NCI-H1694 (cell line): ENCODE results near the gene PPFIBP1.
"Not testable (repeated sequence)": the region's sequence is repeated elsewhere in the genome, so short reads cannot be mapped to it uniquely, and the experiment has no call there.

Experiments
- DNase-seq: peaks from one replicate; lab custom pipeline; 2025; lab: John Stamatoyannopoulos, UW

The PPFIBP1 gene

DNA sequence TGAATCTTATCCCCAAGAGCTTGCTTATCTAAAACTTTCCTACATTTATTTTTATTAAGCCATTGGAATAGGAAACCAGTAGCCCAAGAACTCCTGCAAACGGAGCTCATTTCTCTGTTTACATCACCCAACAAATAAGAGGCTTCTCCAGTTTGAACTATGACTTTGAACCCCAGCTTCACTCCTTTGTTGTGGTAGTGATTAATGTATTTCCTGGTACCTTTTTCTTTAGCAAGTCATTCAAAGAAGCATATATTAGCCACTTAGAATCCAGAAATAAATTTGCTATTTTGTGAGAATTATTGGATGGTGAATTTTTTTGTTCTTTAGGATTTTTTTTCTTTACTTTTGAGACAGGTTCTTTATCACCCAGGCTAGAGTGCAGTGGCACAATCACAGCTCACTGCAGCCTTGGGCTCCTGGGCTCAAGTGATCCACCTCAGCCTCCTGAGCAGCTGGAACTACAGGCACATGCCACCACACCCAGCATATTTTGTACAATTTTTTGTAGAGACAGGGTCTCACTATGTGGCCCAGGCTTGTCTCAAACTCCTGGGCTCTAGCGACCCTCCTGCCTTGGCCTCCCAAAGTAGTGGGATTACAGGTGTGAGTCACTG lies 104.0 kb downstream of the PPFIBP1 start:
- not testable (repeated sequence) for DNase-seq

DNA sequence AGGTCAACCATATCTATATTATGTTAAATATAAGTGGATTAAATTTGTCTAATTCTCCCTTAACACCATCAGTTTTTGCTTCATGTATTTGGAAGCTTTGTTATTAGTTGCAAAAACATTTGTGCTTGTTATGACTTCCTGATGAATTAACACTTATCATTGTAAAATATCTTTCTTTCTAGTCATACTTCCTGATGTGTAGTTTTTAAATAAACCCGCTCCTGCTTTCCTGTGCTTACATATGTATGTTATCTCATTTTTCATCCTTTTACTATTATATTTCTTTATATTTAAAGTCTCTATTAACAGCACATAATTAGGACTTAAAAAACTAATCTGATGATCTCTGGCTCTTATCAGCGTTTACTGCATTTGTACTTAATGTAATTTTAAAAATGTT lies 106.2 kb downstream of the PPFIBP1 start:
- DNase-seq: not testable (repeated sequence)

- no peak for DNase-seq
Observed at GRCh38 chr12:27631365-27631764, 107.4 kb downstream of the PPFIBP1 start.

DNA sequence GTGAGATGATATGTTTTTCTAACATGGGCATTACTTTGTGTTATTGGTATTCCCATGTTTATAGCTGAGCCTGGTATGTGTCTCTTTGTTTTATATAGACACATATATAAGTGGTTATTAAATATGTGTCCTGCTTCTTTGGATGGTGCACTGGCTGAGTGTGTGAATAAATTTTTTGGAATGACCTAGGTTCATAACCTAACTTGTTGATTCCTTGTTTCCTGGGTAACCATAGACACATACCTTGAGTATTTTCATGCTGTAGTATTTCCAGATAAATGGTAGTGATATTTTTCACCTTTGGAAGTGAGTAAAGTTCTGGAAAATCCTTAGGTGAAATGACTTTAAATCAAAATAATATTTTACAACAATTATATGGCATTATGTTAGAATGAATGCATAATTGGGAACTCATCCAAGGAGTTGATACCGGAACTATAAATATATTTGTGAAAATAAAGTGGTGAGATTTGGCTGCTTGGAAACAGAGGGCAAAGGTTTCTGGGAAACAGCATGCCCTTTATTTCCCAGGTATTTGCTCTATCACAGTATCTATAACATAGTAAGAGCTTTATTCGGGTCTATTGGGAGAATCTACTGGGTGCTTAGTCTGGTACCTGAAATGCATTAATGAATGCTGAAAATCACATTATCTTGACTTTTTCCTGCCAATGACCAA lies 107.9 kb downstream of the PPFIBP1 start:
- no peak for DNase-seq

DNA sequence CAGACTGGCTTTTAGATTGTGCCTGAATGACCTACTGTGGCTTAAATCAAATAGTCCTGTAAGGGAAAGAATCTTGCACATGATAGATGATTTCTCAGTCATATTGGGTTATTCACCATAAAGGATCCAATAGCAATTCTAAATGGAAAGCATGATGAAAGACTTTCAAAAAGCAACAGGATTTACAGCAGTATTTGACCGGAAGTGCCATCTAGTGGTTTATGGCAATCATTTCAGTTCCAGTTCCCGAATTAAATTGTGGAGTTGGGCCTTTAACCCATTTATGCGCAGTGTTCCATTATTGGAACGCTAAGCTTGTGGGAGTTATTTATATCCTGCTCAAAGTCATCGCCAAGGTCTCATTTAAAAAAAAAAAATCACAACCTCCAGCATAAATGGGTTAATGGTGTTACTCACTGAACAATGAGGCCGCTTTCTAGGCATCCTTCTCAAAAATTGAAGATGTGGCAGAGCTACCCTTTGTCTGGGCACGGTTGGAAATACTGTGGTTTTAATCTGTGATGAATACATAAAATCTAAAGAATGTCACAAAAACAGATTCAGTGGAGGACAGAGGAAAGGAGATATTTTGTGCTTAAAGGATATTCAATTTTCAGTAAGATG lies 111.5 kb downstream of the PPFIBP1 start:
- DNase-seq: no peak

DNA sequence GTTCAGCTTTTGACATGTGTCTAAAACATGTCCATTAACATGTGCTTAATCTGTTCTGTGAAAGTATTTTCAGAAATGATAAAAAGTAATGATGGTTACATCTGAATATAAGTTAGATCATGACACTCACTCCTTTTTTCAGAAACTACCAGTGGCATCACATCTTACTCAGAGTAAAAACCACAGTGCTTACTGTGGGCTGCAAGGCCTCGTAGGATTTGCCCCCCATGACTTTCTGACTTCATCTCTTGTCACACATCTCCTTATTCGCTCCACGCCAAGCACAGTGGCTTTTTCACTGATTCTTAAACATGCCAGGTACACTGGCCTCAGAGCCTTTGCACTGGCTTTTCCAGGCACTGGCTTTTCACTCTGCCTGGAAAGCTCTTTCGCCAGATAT lies 112.6 kb downstream of the PPFIBP1 start:
- not testable (repeated sequence) for DNase-seq

GRCh38 chr12:27637524-27637923 lies 113.5 kb downstream of the PPFIBP1 start:
- DNase-seq: no peak

- DNase-seq: no peak
Observed at GRCh38 chr12:27639265-27639664, 115.3 kb downstream of the PPFIBP1 start.

DNA sequence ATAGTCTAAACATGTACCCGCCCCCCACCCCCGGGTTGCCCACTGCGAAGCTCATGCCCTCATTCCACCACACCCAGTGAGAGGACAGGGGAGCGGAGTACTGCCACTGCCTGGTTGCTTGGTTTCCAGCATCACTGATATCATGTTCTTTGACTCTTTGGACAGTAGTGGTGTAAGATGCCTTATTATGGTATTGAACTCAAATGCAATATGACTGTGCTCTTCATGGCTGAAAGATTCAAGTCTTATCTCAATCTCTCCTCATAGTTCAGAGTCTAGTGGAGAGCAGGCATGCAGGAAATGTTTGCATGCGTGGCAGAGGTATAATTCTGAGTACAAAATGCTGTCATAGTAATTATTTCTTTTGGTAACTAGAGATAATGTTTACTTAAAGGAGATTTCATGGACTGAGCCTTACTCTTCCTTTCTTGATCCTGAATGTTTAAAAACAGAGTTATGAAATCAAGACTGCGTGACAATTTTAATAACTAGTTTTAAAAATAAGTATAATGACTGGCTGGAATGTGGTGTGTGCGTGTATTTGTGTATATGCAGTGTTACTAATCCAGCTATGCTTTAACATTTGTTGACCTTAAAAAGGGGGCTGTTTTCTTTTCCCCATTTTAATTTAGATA lies 116.7 kb downstream of the PPFIBP1 start:
- DNase-seq: not testable (repeated sequence)

DNA sequence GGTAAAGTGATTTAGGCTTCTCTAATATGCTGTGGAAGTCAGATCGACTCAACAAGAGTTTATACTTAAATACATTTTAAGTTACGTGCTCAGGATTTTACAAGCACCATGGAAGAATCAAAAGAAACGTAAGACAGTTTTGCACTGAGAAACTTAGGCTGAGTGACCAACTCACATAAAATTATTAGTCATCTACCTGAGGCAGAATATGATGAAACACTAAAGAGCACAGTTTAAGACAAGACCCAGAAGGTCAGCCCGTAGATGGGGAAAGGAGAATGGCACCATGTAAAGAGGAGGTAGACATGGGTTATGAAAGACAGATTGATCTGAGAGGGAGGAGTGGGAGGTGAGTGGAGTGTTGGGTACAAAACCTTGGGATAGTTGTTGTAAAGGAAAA lies 118.4 kb downstream of the PPFIBP1 start:
- DNase-seq: not testable (repeated sequence)

- not testable (repeated sequence) for DNase-seq
Observed at GRCh38 chr12:27642892-27643291, 118.9 kb downstream of the PPFIBP1 start.

GRCh38 chr12:27644158-27644845 lies 120.3 kb downstream of the PPFIBP1 start:
- no peak for DNase-seq

GRCh38 chr12:27645671-27646070 lies 121.7 kb downstream of the PPFIBP1 start:
- DNase-seq: no peak

GRCh38 chr12:27646149-27646548 lies 122.1 kb downstream of the PPFIBP1 start:
- DNase-seq: no peak

DNA sequence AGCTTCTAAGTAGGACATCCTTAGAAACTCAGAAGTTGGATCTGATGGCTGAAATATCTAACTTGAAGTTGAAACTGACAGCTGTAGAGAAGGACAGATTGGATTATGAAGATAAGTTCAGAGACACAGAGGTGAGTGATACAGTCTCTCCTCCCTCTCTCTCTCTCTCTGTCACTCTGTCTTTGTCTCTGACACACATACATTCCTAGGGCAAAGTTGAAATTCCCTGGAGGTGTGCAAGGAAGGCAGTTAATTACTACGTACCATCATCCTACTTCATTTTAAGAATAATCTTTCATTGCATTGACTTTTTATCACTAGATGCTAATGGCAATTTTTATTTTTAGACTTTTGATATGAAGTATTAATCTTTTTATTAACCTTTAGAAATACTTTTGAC lies 126.0 kb downstream of the PPFIBP1 start:
- no peak for DNase-seq

DNA sequence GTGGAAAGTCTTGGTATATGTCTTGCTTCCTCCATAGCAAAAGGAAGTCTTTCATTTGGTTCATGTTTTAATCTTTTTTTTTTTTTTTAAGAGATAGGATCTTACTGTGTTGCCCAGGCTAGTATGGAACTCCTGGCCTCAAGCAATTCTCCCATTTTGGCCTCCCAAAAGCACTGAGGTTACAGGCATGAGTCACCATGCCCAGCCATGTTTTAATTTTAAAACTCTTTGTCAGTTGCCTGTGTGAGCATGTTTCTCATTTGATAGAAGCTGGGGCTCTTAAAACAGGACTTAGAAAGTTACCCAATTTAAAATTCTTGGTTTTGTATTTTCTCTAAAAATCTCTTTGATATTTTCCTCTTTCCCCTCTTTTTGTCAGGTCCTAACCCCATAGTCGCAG lies 127.2 kb downstream of the PPFIBP1 start:
- no peak for DNase-seq

- peak; percentile 88 for DNase-seq
Observed at GRCh38 chr12:27652174-27652763, 128.3 kb downstream of the PPFIBP1 start.

GRCh38 chr12:27653661-27654060 lies 129.7 kb downstream of the PPFIBP1 start:
- DNase-seq: no peak

GRCh38 chr12:27655476-27655875 lies 131.5 kb downstream of the PPFIBP1 start:
- DNase-seq: not testable (repeated sequence)

DNA sequence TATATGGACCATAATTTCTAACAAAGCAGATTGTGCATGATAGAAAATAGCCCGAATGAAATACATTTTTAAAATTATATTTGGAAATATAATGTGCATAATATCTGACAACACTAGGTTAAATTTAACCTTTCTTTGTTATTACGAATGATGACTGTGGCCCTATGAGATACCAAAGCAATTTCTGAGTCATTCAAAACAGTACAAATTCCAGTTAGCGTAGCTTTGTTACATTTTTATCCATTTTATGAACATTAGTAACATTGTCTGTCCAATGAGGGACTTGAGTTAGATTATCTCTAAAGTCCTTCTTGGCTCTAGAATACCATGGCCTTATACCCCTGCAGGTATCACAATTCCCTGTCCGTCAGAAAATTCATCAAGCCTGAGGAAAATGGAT lies 133.3 kb downstream of the PPFIBP1 start:
- no peak for DNase-seq

DNA sequence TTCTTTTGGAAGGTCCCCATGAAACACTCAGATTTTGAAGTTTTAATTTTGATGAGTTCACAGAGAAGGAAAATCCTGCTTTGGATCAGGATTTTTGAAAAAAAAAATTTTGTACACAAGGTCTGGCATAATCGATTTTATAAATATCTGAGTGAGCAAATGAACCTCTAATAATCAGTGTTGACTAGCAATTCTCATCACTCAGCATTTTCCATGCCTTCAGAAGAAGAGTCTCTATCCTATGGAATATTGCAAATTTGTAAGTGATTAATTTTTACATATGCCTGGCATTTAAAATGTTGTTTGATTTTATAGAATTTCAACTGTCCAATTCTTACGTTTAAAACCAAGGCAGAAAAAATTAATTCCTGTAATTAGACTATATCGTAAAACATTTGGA lies 141.7 kb downstream of the PPFIBP1 start:
- no peak for DNase-seq

DNA sequence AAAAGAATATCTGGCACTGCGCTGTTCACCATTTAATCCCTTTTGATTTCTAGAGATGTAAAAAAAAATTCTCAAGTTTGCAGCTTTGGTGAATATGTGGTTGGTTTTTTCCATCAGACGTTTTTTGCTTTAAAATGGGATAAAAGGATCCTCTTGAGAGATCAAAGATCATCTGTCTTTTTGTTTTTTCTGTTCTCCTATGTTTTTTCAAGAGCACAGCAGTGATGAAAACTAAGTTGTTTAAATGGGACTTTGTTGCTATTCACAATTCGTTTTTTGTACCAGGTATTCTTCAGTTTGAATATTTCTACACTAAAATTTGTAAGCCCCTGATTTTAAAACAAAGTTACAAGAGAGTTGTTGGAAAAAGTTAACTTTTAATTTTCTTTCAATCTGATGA lies 142.5 kb downstream of the PPFIBP1 start:
- DNase-seq: no peak
